Fibroblast of peridontal ligament (primary cell): ENCODE data around the gene NEU4.

Experiments
- DNase-seq: peaks from one replicate; pipeline ENCODE4 v3.0.0-alpha.2; 2010; ENCODE audit errors: extremely low read depth

Gene NEU4

GRCh38 chr2:241851325-241852115, 42.5 kb downstream of the NEU4 start:
- DNase-seq = no peak

DNA sequence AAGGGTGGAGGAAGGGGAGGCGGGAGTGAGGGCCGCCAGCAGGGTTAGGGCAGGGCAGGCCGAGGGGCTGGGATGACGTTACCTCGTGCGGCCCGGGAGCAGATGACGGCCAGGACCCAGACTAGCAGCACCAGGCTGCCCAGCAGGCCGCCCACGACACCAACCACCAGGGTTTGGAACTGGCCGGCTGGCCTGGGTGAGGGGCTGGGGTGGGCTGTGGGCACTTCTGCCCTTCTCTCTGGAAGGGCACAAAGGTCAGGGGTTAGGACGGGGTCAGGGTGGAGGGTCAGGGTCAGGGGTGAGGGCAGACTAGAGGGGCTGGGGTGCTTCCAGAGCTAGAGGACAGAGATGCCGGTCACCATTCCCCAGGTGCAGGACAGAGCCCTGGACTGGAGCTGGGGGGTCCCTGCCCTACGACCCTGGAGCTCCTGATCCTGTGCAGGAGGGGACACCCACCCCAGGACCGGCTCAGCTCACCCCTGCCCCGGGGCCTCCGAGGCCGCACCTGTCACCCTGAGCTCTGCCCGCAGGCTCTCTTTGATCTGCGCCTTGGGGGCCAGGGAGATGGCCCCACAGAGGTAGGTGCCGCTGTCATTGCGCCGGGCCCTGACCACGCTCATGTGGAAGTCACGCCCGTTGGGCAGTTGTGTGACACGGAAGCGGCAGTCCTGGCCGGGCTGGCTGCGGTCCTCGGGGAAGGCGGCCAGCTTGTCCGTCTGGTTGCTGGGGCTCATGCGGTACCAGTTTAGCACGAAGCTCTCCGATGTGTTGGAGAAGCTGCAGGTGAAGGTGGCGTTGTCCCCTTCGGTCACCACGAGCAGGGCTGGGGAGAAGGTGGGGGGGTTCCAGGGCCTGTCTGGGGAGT, 43.4 kb downstream of the NEU4 start:
- no peak for DNase-seq

DNA sequence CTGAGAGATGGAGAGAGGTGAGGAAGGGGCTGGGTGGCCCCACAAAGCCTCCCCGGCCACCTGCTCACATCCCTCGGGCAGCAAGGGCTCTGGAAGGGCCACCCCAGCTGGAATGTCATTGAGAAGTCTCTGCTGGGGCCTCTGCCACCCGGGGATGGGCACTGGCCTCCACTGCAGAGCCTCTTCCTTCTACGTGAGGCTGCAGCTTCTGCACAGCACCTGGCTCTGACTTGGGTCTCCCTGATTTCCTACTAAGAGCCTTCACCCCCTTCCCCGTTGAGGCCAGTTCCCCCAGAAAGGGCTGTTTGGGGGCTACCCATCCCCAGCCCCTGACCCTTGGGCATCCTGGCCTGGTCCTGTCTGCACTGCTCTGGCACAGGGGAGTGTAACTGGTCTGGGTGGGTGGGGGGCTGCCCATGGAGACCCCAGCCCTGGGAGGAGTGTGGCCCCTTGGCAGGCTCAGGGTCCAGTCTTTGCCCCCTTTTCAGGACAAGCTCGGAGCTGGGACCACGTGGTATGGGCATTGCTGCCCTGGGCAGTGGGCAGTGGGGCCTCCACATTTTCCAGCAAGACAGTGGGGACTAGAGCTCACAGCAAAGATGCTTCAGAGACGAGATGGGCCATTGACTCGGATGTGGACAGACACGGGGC, 44.1 kb downstream of the NEU4 start:
- no peak for DNase-seq

DNA sequence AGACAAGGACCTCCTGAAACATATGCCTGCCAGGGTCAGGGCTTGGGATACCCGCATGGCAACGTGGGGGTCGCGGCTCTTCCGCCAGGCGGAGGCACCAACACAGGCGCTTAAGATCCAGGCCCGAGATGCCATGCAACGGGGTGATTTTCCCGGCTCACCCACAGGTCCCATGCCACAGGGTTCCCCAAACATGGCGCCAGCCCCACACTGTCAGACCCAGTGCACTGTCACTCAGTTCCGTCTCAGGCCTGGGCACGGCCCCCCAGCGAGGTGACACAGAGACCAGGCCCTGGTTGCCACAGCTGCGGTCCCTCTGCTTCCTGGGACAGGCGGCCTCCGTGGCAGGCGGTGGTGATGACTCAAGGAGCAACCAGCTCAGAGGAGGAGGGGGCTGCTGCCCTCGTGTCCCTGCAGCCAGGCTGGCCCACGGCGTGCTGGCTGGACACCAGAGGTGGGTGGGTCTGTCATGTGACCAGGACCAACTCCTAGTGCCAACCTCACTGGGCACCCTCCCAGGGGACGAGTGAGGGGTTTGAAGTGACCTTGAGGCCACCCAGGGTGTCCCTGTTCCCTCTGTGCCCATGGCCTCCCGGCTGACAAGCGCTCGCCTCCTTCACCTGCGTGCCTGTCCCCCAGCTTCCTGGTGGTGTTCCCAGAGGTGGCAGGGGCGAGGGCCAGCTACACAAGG, 44.8 kb downstream of the NEU4 start:
- DNase-seq = no peak

- no peak for DNase-seq
These were observed 45.6 kb downstream of the NEU4 start for GRCh38 chr2:241854342-241855244.

- DNase-seq = no peak
These were observed 46.4 kb downstream of the NEU4 start for GRCh38 chr2:241855245-241855887.

DNA sequence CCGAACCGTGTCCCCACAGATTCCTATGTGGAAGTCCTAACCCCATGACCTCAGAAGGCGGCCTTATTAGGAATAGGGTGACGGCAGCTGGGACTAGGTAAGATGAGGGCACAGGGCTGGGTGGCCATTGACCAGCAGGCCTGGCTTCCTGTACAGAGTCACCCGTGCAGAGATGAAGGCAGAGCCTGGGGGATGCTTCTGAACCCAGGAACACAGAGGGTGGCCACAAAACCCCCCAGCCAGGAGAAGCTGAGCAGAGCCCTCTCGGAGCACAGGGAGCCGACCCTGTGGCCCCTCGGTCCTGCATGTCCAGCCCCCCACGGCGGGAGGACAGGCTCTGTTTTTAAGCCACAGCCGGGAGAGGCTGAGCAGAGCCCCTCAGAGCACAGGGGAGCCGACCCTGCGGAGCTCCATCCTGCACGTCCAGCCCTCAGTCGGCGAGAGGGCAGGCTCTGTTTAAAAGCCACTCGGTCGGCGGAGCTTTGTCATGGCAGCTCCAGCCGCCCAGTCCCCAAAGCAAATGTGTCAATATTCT, 47.0 kb downstream of the NEU4 start:
- no peak for DNase-seq

- no peak for DNase-seq
These were observed 48.1 kb downstream of the NEU4 start for GRCh38 chr2:241857041-241857541.

DNA sequence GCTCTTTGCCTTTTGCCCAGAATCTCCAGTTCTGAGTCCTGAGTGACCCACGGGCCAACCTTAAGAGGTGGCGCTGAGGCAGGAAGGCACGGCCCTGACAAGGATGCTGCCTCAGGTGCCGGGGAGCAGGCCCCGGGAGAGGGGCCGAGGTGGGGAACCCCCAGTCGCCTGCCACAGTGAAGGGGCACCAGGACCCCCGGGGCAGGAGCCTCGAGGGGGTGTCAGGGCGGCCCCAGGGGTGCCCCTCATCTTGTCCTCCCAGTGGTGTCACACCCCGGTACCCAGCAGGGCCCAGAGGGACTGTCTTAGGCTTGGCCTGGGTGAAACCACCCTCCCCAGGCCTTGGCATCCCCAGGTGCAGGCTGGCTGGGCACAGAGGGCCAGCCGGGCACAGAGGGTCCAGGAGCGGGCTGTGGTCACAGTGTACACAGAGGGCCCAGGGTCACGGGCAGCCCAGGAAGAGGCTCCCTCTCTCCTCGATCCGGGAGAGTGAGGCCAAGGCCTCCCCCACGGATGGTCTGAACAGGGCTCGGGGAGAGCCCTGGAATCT, 48.7 kb downstream of the NEU4 start:
- DNase-seq = no peak

DNA sequence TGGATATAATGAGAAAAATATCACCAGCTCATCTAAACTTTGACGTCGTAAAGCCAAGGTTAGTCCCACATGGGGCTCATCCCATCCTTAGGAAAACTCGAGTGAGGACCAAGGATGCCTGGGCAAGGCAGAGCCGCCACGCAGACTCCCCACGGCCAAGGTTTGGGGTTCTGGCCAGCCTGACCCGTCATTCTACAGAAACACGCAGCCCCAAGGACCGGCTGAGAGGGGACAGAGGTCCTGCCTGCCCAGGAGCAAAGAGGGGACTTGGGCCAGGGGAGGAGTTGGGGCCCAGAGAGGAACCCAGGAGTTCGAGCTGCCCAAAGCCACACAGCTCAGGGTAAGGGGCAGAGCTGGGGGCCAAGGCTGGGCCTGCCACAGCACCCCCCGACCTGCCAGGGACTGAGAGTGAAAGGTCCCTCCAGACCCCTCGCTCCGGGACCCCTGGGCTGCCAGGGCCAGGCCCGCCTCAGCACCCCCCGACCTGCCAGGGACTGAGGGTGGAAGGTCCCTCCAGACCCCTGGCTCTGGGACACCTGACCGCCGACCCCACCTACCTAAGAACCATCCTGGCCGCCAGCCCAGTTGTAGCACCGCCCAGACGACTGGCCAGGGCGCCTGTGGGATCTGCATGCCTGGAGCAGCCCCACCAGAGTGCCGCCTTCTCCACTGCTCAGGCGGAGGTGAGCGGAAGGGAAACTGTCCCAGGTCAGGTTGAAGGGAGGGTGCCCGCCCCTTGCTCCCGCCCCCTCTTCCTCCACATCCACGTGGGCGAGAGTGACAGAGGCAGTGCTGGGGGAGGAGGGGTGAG, 49.4 kb downstream of the NEU4 start, which contains the start of gene PDCD1:
PDCD1 (minus strand) TSS at position 689 of the 811 bp plus-strand sequence; CDS start at position 633, 56 bp downstream.
- no peak for DNase-seq

DNA sequence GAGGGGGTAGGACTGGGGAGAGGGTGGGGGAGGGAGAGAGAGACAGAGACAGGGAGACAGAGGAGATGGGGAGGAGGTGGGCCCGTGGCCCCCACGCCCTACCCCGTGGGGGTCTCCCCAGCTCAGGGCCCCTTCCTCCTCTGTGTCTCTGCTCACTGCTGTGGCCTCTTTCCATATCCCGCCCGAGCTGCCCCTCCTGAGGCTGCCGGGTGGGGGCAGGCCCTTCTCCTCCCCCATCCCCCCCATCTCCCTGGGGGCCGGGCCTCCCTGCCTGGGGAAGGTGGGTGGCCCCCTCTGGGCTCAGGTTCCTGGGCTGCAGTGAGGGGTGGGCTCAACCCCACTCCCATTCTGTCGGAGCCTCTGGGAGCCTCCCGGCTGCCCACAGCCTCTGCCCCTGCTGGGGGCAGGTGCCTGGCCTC, 50.0 kb downstream of the NEU4 start:
- no peak for DNase-seq

DNA sequence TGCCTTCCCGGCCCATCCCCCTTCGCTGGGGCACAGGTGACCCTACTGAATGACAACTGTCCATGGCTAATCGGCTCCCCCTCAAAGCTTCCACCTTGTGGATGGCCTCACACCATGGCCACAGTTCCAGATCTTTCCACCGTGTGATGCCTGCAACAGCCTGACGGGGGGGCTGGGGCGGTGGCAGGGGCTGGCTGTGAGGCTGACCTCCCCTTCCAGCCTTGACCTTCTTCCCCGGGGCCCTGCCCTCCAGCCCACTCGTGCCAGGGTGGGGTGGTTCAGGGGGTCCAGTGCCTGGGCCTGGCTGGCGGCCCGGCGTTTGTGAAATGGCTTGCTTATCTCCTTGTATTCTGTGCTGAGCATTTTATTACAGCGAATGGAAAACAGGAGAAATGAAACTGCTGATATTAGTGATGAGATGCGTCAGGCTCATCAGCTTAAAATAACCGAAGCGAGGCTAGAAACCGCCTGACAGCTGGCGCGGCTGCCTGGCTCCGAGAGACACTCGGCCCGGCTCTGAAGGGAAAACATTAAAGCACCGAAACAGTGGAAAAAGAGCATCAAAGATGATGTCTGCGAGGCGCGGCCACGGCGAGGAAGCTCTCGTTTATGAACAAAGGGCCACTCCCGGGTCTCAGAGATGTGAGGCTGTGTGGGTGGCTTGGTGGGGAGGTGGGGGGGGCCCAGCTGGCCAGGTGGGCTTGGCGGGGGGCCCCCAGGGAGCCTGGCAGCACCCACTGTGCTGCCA, 50.6 kb downstream of the NEU4 start:
- DNase-seq = peak; percentile 18

- DNase-seq = no peak
These were observed 51.4 kb downstream of the NEU4 start for GRCh38 chr2:241860184-241861078.

DNA sequence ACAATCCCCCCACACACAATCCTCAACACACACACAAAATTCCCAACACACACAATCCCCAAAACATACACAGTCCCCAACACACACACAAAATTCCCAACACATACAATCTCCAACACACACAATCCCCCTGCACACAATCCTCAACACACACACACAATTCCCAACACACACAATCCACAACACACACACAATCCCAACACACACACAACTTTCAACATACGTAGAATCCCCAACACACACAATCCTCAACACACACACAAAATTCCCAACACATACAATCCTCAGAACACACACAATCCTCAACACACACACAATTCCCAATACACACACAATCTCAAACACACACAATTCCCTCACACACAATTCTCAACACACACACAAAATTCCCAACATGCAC, 52.3 kb downstream of the NEU4 start:
- no peak for DNase-seq

- no peak for DNase-seq
These were observed 53.1 kb downstream of the NEU4 start for GRCh38 chr2:241862093-241862492.

DNA sequence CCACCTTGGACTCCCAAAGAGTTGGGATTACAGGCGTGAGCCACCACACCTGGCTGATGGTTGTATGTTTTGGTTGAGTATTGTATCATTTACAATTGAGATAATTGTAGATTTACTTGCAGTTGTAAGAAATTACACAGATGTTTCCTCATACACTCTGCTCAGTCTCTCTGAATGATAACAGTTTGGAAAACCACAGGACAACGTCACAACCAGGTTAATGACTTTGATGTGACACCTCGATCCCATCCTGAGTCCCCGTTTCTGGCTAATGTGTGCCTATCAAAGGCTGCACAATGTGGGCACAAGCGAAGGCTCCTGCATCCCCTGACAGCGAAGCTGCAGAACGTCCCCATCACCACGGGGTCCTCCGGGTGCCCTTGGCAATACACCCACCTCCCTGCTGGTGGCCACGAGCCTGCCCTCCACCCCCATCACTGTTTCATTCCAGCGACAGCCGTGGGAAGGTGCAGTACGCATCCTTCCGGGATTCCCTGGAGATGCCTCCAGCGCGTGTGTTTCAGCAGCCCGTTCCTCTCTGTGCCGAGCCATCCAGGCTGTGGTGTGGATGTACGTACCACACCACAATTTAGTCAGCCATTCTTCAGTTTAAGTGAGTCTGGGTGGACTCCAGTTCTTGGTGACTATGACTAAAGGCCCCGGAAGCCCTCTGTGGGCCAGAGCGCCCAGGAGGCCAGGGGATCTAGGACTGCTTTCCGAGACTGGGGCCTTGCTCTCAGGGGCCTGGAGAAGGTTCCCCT, 54.0 kb downstream of the NEU4 start:
- no peak for DNase-seq
